DLD1 (cell line): ENCODE measurements around the gene VANGL1.

Source experiments
- in situ Hi-C: cut with HindIII; loops from 2 replicates; pipeline ENCODE4 v1.10.0; 2017; ENCODE audit warnings: low sequenced_read_pairs

Gene VANGL1

GRCh38 chr1:115661157-115661556 lies 19.4 kb downstream of the VANGL1 start:
- in situ Hi-C loops = no loop called here

- in situ Hi-C loops = no loop called here
Measured at GRCh38 chr1:115665319-115666096, 23.7 kb downstream of the VANGL1 start.

- in situ Hi-C loops = no loop called here
Measured at GRCh38 chr1:115666206-115666605, 24.4 kb downstream of the VANGL1 start.

GRCh38 chr1:115666702-115667101 lies 24.9 kb downstream of the VANGL1 start:
- in situ Hi-C loops = no loop called here

GRCh38 chr1:115668579-115668978 lies 26.8 kb downstream of the VANGL1 start:
- in situ Hi-C loops = no loop called here

GRCh38 chr1:115669002-115669673 lies 27.4 kb downstream of the VANGL1 start:
- in situ Hi-C loops = no loop called here

- in situ Hi-C loops = no loop called here
Measured at GRCh38 chr1:115669886-115670285, 28.1 kb downstream of the VANGL1 start.

- in situ Hi-C loops = no loop called here
Measured at GRCh38 chr1:115670476-115671175, 28.9 kb downstream of the VANGL1 start.

GRCh38 chr1:115671176-115671934 lies 29.6 kb downstream of the VANGL1 start:
- in situ Hi-C loops = no loop called here

GRCh38 chr1:115672224-115673009 lies 30.6 kb downstream of the VANGL1 start:
- in situ Hi-C loops = no loop called here

GRCh38 chr1:115676498-115677181 lies 34.9 kb downstream of the VANGL1 start:
- in situ Hi-C loops = no loop called here

GRCh38 chr1:115677182-115677555 lies 35.4 kb downstream of the VANGL1 start:
- in situ Hi-C loops = no loop called here

- in situ Hi-C loops = no loop called here
Measured at GRCh38 chr1:115677565-115677964, 35.8 kb downstream of the VANGL1 start.

GRCh38 chr1:115678141-115678540 lies 36.4 kb downstream of the VANGL1 start:
- in situ Hi-C loops = no loop called here

- in situ Hi-C loops = no loop called here
Measured at GRCh38 chr1:115679141-115679611, 37.4 kb downstream of the VANGL1 start.

GRCh38 chr1:115680730-115681111 lies 39.0 kb downstream of the VANGL1 start:
- in situ Hi-C loops = no loop called here

- in situ Hi-C loops = no loop called here
Measured at GRCh38 chr1:115682792-115683191, 41.0 kb downstream of the VANGL1 start.

- in situ Hi-C loops = no loop called here
Measured at GRCh38 chr1:115685029-115685705, 43.4 kb downstream of the VANGL1 start.

GRCh38 chr1:115687744-115688143 lies 46.0 kb downstream of the VANGL1 start:
- in situ Hi-C loops = no loop called here
